Activated T-cell treated with anti-CD3 and anti-CD28 coated beads for 48 hours (primary cell): ENCODE measurements around the gene PREX1.

Experiments
- DNase-seq: peaks from one replicate; pipeline ENCODE4 v3.0.0-alpha.2; 2020; ENCODE audit warnings: low read depth

PREX1 gene

DNA sequence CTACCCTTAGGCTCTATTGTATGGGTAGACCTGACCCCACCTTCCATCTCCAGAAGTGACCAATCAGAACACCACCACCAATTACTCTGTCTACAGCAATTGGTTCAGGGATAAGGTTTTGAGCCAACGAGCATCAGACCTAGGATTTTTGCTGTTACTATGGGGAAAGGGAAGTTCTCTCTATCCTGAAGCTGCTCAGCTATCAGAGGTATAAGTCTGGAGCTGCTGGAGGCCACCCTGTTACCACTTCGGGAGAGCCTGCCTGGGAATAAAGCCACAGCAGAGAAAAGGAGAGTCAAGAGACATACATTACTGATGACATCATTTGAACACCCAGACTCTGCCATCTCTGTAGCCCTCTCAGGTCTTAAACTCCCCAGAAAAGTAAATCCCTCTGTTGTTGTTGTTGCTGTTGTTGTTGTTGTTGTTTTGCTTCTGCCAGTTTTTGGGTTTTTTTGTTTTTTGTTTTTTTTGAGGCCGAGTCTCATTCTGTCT is 94.5 kb downstream of the PREX1 start:
- no peak for DNase-seq

GRCh38 chr20:48732081-48732829 is 95.5 kb downstream of the PREX1 start:
- no peak for DNase-seq

- no peak for DNase-seq
Measured at GRCh38 chr20:48731536-48731935, 96.3 kb downstream of the PREX1 start.

GRCh38 chr20:48730977-48731376 is 96.8 kb downstream of the PREX1 start:
- no peak for DNase-seq

DNA sequence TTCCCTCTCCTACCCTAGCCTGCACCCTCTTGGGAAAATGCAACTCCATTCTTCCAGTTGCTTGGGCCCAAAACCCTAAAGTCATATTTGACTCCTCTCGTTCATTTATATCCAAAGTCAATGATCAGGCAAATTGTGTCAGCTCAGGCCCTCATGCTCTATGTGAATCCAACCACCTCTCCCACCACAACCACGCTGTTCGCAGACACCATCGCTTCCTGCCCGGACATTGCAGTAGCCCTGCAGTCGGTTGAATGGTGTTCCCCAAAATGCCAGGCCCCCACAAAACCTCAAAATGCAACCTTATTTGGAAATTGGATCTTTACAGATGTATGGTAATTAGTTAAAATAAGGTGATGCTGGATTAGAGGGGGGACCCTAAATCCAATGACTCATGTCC is 98.3 kb downstream of the PREX1 start:
- DNase-seq, result no peak

- DNase-seq, result no peak
Measured at GRCh38 chr20:48728042-48728825, 99.6 kb downstream of the PREX1 start.

- no peak for DNase-seq
Measured at GRCh38 chr20:48727226-48727625, 100.6 kb downstream of the PREX1 start.

GRCh38 chr20:48725555-48725991 is 102.2 kb downstream of the PREX1 start:
- DNase-seq, result no peak

- DNase-seq, result no peak
Measured at GRCh38 chr20:48724891-48725554, 102.8 kb downstream of the PREX1 start.

DNA sequence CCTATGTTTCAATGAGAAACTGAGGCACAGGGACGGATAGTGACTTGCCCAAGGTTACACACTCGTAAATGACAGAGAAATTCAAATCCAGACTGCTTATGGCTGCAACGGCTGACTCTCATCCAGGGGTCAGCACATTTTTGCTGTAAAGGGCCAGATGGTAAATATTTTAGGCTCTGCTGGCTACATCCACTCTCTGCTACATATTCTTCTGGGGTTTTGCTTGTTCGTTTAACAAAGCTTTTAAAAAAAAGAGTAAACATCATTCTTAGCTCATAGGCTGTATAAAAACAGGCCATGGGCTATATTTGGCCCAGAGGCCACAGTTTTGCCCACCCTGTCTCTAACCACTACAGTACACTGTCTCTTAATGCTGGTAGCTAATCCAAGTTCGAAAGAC is 103.4 kb downstream of the PREX1 start:
- no peak for DNase-seq

DNA sequence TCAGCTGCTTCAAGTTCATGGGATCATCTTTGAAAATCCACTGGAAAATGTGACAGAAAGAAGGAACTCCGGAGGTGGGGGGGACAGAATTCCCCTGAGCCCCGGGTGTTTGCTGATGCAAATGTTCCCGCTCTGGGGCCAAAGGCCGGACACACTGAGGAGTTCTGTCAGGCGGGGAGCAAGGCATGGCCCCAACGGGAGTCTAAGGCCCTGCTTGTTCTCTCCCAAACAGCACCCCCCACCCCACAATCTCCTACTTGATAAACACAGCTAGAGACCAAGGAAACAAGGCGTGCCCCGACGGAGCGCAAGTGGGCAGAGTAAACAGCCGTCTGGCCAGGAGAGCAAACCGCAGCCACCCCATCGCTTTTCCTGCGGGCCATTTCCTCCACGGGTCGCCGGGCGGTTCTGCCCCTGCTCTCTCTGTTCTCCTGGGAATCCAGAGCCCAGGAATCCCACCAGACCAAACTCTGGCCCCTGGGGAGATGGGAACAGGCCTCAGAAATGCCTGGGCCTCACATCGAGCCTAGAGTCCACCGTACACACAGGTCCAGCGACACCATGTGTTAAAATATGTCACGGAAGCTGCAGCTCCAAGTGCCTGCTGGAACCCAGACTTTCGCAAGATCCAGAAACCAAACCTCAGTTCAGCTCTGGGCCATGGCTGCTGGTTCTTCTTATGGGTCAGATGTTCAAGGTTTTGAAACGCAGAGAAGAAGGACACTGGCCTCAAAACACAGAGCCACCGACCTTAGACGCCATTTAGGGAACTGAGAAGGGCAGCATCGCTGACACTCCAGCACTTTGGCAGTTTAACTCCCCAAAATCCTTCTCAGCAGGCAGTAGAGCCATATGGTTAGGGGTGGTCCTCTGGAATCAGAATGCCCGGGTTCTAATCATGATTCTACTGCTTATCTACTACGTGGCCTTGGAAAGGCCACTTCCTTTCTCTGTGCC is 104.2 kb downstream of the PREX1 start:
- DNase-seq, result no peak

GRCh38 chr20:48722737-48723191 is 105.0 kb downstream of the PREX1 start:
- DNase-seq, result no peak

DNA sequence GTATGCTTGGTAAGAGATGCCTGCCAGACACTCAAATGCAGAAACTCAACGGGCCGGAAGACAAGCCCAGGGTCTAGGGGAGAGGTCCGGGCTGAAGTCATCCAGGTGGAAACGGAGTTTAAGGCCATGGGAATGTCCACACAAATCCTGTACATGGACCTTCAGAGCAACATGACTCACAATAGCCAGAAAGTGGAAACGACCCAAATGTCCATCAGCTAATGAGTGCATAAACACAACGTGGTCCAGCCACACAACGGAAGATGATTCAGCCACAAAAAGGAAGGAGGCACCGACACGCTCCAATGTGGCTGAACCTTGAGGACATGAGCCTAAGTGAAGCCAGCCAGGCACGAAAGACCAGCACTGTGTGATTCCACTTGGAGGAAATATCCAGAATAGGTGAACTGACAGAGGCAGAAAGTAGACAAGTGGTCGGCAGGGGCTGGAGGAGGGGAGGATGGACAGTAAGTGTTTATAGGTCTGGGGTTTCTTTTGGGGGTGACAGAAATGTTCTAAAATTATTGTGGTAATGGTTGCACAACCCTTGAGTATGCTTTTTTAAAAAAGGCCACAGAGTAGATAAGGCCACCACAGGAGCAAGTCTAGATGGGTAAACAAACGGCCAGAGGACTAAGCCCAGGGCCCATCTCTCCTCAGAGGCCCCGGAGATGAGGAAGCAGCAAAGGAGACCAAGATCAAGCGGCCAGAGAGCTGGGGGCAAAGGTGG is 105.6 kb downstream of the PREX1 start:
- no peak for DNase-seq

DNA sequence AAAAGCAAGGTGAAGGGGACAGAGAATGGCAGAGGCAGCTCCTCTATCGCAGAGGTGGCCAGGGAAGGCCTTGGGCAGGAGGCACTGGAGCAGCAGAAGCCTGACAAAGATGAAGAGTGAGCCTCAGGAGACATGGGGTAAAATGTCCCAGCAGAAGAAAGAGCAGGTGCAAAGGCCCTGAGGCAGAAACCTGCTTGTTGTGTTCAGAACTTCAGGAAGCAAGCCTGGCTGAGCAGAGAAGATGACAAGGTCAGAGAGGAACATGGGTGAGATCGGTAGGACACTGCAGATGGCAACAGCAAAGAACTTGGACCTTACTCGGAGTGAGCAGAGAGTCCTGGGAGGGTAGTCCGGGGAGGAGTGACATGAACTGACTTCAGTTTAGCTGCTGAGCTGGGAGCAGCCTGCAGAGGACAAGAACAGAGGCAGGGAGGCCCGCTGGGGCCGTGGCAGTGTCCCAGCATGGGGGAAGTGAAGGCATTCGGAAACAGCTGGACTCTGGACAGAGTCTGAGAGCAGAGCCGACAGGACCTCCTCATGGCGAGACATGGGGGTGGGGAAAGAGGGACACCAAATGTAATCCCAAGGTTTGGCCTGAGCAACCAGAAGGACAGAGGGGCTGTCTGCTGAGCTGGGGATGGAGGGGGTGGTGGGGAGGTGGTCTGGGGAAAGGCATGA is 106.3 kb downstream of the PREX1 start:
- no peak for DNase-seq

DNA sequence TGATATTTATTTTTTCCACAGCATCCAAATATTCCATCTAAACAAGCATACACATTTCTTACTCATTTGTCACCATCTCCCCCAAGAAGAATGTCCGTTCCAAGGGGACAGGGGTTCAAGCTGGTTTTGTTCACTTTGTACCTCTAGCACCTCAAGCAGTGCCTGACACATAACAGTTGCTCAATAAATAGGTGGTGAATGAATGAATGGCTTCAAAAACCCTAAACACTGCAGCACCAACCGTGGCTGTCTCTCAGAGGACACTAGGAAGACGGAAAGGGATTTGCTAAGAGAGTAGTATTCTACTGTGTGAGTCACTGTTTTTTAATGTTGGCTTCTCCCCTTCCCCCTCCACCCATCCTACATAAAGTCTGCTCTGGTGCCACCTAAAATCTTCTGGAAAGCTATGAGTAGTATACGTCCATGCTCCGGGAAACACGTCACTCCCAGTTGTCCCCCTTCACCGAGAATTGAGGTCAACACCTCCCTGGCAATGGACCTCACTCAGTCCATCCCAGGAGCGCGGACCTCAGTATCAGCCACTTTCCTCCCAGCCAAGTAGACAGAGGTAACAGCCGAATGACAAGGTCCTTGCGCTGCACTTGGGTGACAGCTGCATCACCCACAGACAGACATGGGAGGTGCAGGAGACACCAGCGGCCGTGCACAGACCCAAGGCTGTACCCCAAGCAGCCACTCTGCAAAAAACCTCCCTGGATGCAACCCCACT is 107.4 kb downstream of the PREX1 start:
- no peak for DNase-seq

DNA sequence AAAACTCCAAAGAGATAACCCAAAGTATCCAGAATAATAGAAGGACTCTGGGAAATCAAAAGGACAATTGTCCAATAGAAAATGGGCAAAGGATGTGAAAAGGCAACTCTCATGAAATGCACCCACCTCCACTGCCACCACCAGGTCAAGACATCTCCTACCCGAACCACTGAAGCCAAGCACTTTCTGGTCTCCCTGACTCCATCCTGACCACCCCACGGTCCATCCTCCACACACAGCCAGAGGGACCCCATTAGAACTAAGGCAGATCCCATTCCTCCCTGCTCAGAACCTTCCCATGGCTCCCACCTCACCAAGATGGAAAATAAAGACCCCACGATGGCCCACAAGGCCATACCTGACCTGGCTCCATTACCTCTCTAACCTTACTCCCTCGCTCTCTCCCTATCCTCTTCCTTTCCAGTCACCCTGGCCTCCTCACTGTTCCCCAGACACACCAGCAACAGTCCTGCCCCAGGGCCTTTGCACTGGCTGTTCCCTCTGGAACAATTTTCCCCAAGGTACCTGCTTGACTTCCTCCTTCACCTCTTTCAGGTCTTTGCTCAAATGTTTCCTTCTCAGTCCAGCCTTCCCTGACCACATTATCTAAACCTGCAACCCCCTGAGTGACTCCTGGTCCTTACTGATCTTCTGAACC is 108.1 kb downstream of the PREX1 start:
- DNase-seq, result no peak

GRCh38 chr20:48718786-48719578 is 108.8 kb downstream of the PREX1 start:
- DNase-seq, result peak; percentile 37

- no peak for DNase-seq
Measured at GRCh38 chr20:48717680-48718223, 110.0 kb downstream of the PREX1 start.
